OCI-LY7 (cell line): Measurements from ENCODE around the gene MEMO1.

ENCODE experiments used
- CTCF ChIP-seq: fragments of 200-600 bp; sonication (generic); conservative IDR thresholded peaks from 2 replicates; pipeline ENCODE4 v1.5.1; 2014; ENCODE audit warnings: mild to moderate bottlenecking, antibody characterized with exemption, low read length, moderate library complexity, mixed read lengths
- EZH2phosphoT487 ChIP-seq: fragments of 200-600 bp; sonication (generic); IDR thresholded peaks from 2 replicates; pipeline ENCODE4 v1.6.1; 2018; ENCODE audit warnings: low read depth, borderline replicate concordance, mild to moderate bottlenecking, mixed run types, antibody characterized with exemption, low read length, moderate library complexity, mixed read lengths

GRCh38 chr2:32002406-32002805 lies 8.4 kb downstream of the MEMO1 start:
- no peak for TF ChIP-seq CTCF
- TF ChIP-seq EZH2phosphoT487: no peak
